Transverse colon (tissue), 4 donors: ENCODE measurements around the gene TEX55. TPM values are rescaled to one million over a fixed set of nuclear protein-coding genes. Genes with fewer than 3 reads are reported as not detected.

Experiments
- DNase-seq: peaks from one replicate; pipeline ENCODE4 v3.0.0-alpha.2; 2019
- H3K27ac ChIP-seq, 4 donors: fragments of 200-600 bp; sonication (generic); 2 replicates each; pipeline ENCODE4 v1.5.1; 2016 to 2018; ENCODE audit warnings: inconsistent platforms in 4 of 4
- H3K27me3 ChIP-seq: fragments of 200-600 bp; sonication (generic); 2 replicates; pipeline ENCODE4 v1.5.1; 2017; ENCODE audit warnings: inconsistent platforms
- H3K36me3 ChIP-seq, 4 donors: fragments of 200-600 bp; sonication (generic); 2 replicates each; pipeline ENCODE4 v1.5.1; 2017 to 2019; ENCODE audit warnings: inconsistent platforms in 4 of 4
- H3K4me1 ChIP-seq, 4 donors: fragments of 200-600 bp; sonication (generic); 2 replicates each; pipeline ENCODE4 v1.5.1; 2017 to 2020; ENCODE audit warnings: inconsistent platforms in 4 of 4
- H3K4me3 ChIP-seq, 4 donors: fragments of 200-600 bp; sonication (generic); 1 replicate in 1 of 4; 2 replicates in 3 of 4; pipeline versions ENCODE4 v1.5.1 to v1.6.1; 2017 to 2019; ENCODE audit warnings: inconsistent platforms in 4 of 4
- H3K9me3 ChIP-seq, 2 donors: fragments of 200-600 bp; sonication (generic); 2 replicates each; pipeline ENCODE4 v1.5.1; 2017 to 2019; ENCODE audit warnings: inconsistent platforms in 2 of 2
- CTCF ChIP-seq, 5 experiments: fragments of 200-600 bp in 3 of 5; fragments of 450-650 bp in 2 of 5; sonication (generic) in 3 of 5; IDR thresholded peaks; 1 replicate in 2 of 5; 2 replicates in 3 of 5; pipeline ENCODE4 v1.5.1; 2016 to 2017; ENCODE audit warnings: antibody characterized with exemption in 5 of 5, inconsistent platforms in 3 of 5, mild to moderate bottlenecking in 2 of 5, moderate library complexity in 1 of 5
- EP300 ChIP-seq: sonication (generic); formaldehyde crosslinking; IDR thresholded peaks from one replicate; pipeline ENCODE4 v1.6.1; 2017; ENCODE audit warnings: antibody characterized with exemption, low read depth
- POLR2A ChIP-seq: fragments of 450-650 bp; IDR thresholded peaks from one replicate; pipeline ENCODE4 v1.6.1; 2016; ENCODE audit warnings: antibody characterized with exemption, mild to moderate bottlenecking, moderate library complexity
- POLR2AphosphoS5 ChIP-seq, 3 donors: sonication (generic); formaldehyde crosslinking; IDR thresholded peaks; one replicate each; pipeline ENCODE4 v1.6.1; 2016; ENCODE audit warnings: antibody characterized with exemption in 3 of 3
- WGBS, 2 donors: methylation state at CpG; one replicate each; pipeline ENCODE4 v1.1.5; 2018; ENCODE audit warnings: low coverage in 1 of 2; 5-methylcytosine and 5-hydroxymethylcytosine counted together
- in situ Hi-C, 4 donors: fragments of 200-750 bp; cut with MboI; loops; one replicate each; pipeline versions ENCODE4 v1.15.0 to v1.15.1; 2017; ENCODE audit warnings: low sequenced_read_pairs in 3 of 4, low pct_ligation_motif_present in 1 of 4, low pct_unique_long_range_greater_than_20kb in 1 of 4
- intact Hi-C: fragments of 100-400 bp; cut with DNase I; formaldehyde crosslinking; loops from one replicate; pipeline ENCODE4 v1.15.1; 2023; ENCODE audit warnings: low total_unique reads
- total RNA-seq, 4 donors: library from RNA; depleted of rRNA; stranded (reverse); fragments of >200 nt; gene quantifications; one replicate each; pipeline ENCODE4 v1.1.0, GENCODE V29; 2016

Gene TEX55
- total RNA-seq, 4 donors from 2014 or later = not detected

- in situ Hi-C loops (no loop called here), intact Hi-C loops (no loop called here)
- WGBS, 2 donors = 80 to 83% methylated on average over 7 of the region's 7 CpGs
- no peak for TF ChIP-seq EP300
- no peak for TF ChIP-seq CTCF (IDR thresholded peaks at IDR 0.05)
- TF ChIP-seq POLR2A = no peak
- no peak for TF ChIP-seq POLR2AphosphoS5 (IDR thresholded peaks at IDR 0.05)
- Histone ChIP-seq H3K4me1 (no peaks in the 10 kb centered on the region), H3K27ac (no peak overlapping the region), H3K9me3 (no peaks in the 10 kb centered on the region), H3K4me3 (no peak overlapping the region), H3K27me3 (no peaks in the 10 kb centered on the region), H3K36me3 (no peaks in the 10 kb centered on the region)
- DNase-seq = no peak
These were observed 39.0 kb downstream of the TEX55 start for GRCh38 chr3:119184796-119185570.

- Histone ChIP-seq H3K36me3 (no peaks in the 10 kb centered on the region), H3K27me3 (no peaks in the 10 kb centered on the region), H3K27ac (no peak overlapping the region), H3K4me1 (no peaks in the 10 kb centered on the region), H3K4me3 (no peak overlapping the region), H3K9me3 (no peaks in the 10 kb centered on the region)
- intact Hi-C loops = no loop called here
- TF ChIP-seq POLR2A = no peak
- TF ChIP-seq CTCF (IDR thresholded peaks at IDR 0.05) = no peak
- no peak for TF ChIP-seq EP300
- no peak for TF ChIP-seq POLR2AphosphoS5 (IDR thresholded peaks at IDR 0.05)
- DNase-seq = no peak
- in situ Hi-C loops = no loop called here
These were observed 41.3 kb downstream of the TEX55 start for GRCh38 chr3:119187266-119187665.

GRCh38 chr3:119191800-119192199 is 45.8 kb downstream of the TEX55 start:
- no peaks in the 10 kb centered on the region for H3K9me3 ChIP-seq
- H3K36me3 ChIP-seq = no peaks in the 10 kb centered on the region
- no peak for DNase-seq
- TF ChIP-seq EP300 (no peak), POLR2AphosphoS5 (IDR thresholded peaks at IDR 0.05) (no peak), CTCF (IDR thresholded peaks at IDR 0.05) (no peak), POLR2A (no peak)
- no peaks in the 10 kb centered on the region for H3K27me3 ChIP-seq
- WGBS, 2 donors = 75 to 100% methylated on average over 1 of the region's 1 CpG
- no peaks in the 10 kb centered on the region for H3K4me1 ChIP-seq
- in situ Hi-C loops (no loop called here), intact Hi-C loops (no loop called here)
- H3K27ac ChIP-seq = no peak overlapping the region
- no peak overlapping the region for H3K4me3 ChIP-seq

- Histone ChIP-seq H3K36me3 (no peaks in the 10 kb centered on the region), H3K27ac (no peak overlapping the region), H3K4me1 (no peaks in the 10 kb centered on the region), H3K9me3 (no peaks in the 10 kb centered on the region), H3K4me3 (no peak overlapping the region), H3K27me3 (no peaks in the 10 kb centered on the region)
- WGBS, 2 donors = 65 to 82% methylated on average over 5 to 7 of the region's 7 CpGs
- intact Hi-C loops = no loop called here
- DNase-seq = no peak
- in situ Hi-C loops = no loop called here
- TF ChIP-seq EP300 = no peak
- no peak for TF ChIP-seq CTCF (IDR thresholded peaks at IDR 0.05)
- no peak for TF ChIP-seq POLR2AphosphoS5 (IDR thresholded peaks at IDR 0.05)
- no peak for TF ChIP-seq POLR2A
These were observed 48.5 kb downstream of the TEX55 start for GRCh38 chr3:119194237-119195150.
